ENCODE data around the gene TSPAN7.

- TF ChIP-seq KDM1A (IDR thresholded peaks at IDR 0.05; ENCODE audit: borderline replicate concordance, low read length) = no peak
- no peak for TF ChIP-seq CTCF (IDR thresholded peaks at IDR 0.05; ENCODE audit: control extremely low read depth in 1 of 3, insufficient read depth in 1 of 3, low read depth in 1 of 3, low read length in 3 of 3)
- no peak for TF ChIP-seq TAF1 (IDR thresholded peaks at IDR 0.05; ENCODE audit: low read depth, low read length)
- TF ChIP-seq EGR1 (IDR thresholded peaks at IDR 0.05; ENCODE audit: borderline replicate concordance, low read depth, low read length) = no peak
- no peak for TF ChIP-seq POLR2AphosphoS5 (IDR thresholded peaks at IDR 0.05; ENCODE audit: low read depth, low read length)
- TF ChIP-seq POLR2A (IDR thresholded peaks at IDR 0.05; ENCODE audit: control extremely low read depth in 1 of 2, low read depth in 2 of 2, low read length in 2 of 2) = no peak
Measured at GRCh38 chrX:38599796-38600755, 38.7 kb downstream of the TSPAN7 start.

All from H1 (cell line).